ENCODE data around the gene CD93.

The CD93 gene

DNA sequence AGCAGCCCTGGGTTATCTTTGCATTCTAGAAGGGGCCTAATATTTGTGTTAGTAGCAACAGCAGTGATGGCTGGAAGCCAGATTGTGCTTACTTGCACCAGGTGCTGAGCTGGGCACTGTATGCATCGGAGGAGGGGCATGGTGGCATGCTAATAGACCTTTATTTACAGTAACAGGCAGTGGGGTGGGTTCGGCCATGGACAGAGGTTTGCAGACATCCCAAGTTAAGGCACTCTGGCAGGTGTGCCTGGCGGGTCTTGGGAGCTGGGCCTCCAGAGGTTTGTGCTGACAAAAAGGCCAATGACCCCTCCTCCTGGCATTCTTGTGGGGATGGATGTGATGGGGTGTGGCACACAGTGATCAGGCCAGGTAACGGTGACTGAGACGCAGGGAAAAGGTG lies 39.0 kb upstream of the CD93 start:
- no peak for TF ChIP-seq CTCF (IDR thresholded peaks at IDR 0.05; ENCODE audit: extremely low read depth, insufficient read depth, missing control alignments)
- DNase-seq (ENCODE audit: low spot score), result no peak
- in situ Hi-C loops (cut with MboI; ENCODE audit: low pct_unique_long_range_greater_than_20kb, low sequenced_read_pairs, unreplicated experiment), result no loop called here

- no peak for TF ChIP-seq CTCF (IDR thresholded peaks at IDR 0.05; ENCODE audit: extremely low read depth, insufficient read depth, missing control alignments)
- no peak for DNase-seq (ENCODE audit: low spot score)
- in situ Hi-C loops (cut with MboI; ENCODE audit: low pct_unique_long_range_greater_than_20kb, low sequenced_read_pairs, unreplicated experiment), result no loop called here
Measured at GRCh38 chr20:23123886-23124285, 37.8 kb upstream of the CD93 start.

- DNase-seq (ENCODE audit: low spot score), result no peak
- in situ Hi-C loops (cut with MboI; ENCODE audit: low pct_unique_long_range_greater_than_20kb, low sequenced_read_pairs, unreplicated experiment), result no loop called here
- TF ChIP-seq CTCF (IDR thresholded peaks at IDR 0.05; ENCODE audit: extremely low read depth, insufficient read depth, missing control alignments), result no peak
Measured at GRCh38 chr20:23122796-23123655, 36.9 kb upstream of the CD93 start.

- in situ Hi-C loops (cut with MboI; ENCODE audit: low pct_unique_long_range_greater_than_20kb, low sequenced_read_pairs, unreplicated experiment), result no loop called here
- TF ChIP-seq CTCF (IDR thresholded peaks at IDR 0.05; ENCODE audit: extremely low read depth, insufficient read depth, missing control alignments), result no peak
- DNase-seq (ENCODE audit: low spot score), result no peak
Measured at GRCh38 chr20:23122321-23122720, 36.2 kb upstream of the CD93 start.

GRCh38 chr20:23121751-23122320 lies 35.7 kb upstream of the CD93 start:
- TF ChIP-seq CTCF (IDR thresholded peaks at IDR 0.05; ENCODE audit: extremely low read depth, insufficient read depth, missing control alignments), result no peak
- DNase-seq (ENCODE audit: low spot score), result no peak
- in situ Hi-C loops (cut with MboI; ENCODE audit: low pct_unique_long_range_greater_than_20kb, low sequenced_read_pairs, unreplicated experiment), result no loop called here

GRCh38 chr20:23120936-23121750 lies 35.0 kb upstream of the CD93 start:
- no peak for TF ChIP-seq CTCF (IDR thresholded peaks at IDR 0.05; ENCODE audit: extremely low read depth, insufficient read depth, missing control alignments)
- in situ Hi-C loops (cut with MboI; ENCODE audit: low pct_unique_long_range_greater_than_20kb, low sequenced_read_pairs, unreplicated experiment), result no loop called here
- DNase-seq (ENCODE audit: low spot score), result no peak

Measured in GM13977 (cell line).